Measurements from ENCODE around the gene MRPS12.
A peak's percentile ranks its signal among the peaks of the same experiment; 100 is the strongest.

MRPS12 gene

GRCh38 chr19:38946229-38947010, 15.7 kb downstream of the MRPS12 start:
- no peak overlapping the region for H3K4me3 ChIP-seq (ENCODE audit: low read length)
- DNase-seq (ENCODE audit: low read depth) = no peak
- no peak for TF ChIP-seq CTCF (conservative IDR thresholded peaks at IDR 0.05; ENCODE audit: low read depth, low read length)

GRCh38 chr19:38949580-38950367, 19.0 kb downstream of the MRPS12 start:
- DNase-seq (ENCODE audit: low read depth) = no peak
- peak overlapping the region; percentile 47 for H3K4me3 ChIP-seq (ENCODE audit: low read length)
- no peak for TF ChIP-seq CTCF (conservative IDR thresholded peaks at IDR 0.05; ENCODE audit: low read depth, low read length)

- no peak for DNase-seq (ENCODE audit: low read depth)
- no peak for TF ChIP-seq CTCF (conservative IDR thresholded peaks at IDR 0.05; ENCODE audit: low read depth, low read length)
- no peak overlapping the region for H3K4me3 ChIP-seq (ENCODE audit: low read length)
These were observed 20.4 kb downstream of the MRPS12 start for GRCh38 chr19:38951187-38951586.

- H3K4me3 ChIP-seq (ENCODE audit: low read length) = no peak overlapping the region
- peak; percentile 72 for TF ChIP-seq CTCF (conservative IDR thresholded peaks at IDR 0.05; ENCODE audit: low read depth, low read length)
- no peak for DNase-seq (ENCODE audit: low read depth)
These were observed 21.8 kb downstream of the MRPS12 start for GRCh38 chr19:38952395-38953165.

- no peak for DNase-seq (ENCODE audit: low read depth)
- no peak for TF ChIP-seq CTCF (conservative IDR thresholded peaks at IDR 0.05; ENCODE audit: low read depth, low read length)
- H3K4me3 ChIP-seq (ENCODE audit: low read length) = no peak overlapping the region
These were observed 22.9 kb downstream of the MRPS12 start for GRCh38 chr19:38953677-38954076.

- DNase-seq (ENCODE audit: low read depth) = no peak
- no peak for TF ChIP-seq CTCF (conservative IDR thresholded peaks at IDR 0.05; ENCODE audit: low read depth, low read length)
- no peak overlapping the region for H3K4me3 ChIP-seq (ENCODE audit: low read length)
These were observed 25.5 kb downstream of the MRPS12 start for GRCh38 chr19:38956264-38956663.
